MCF 10A (cell line): ENCODE data around the gene DAB1. TPM values are rescaled to one million over a fixed set of nuclear protein-coding genes. Genes with fewer than 3 reads are reported as not detected.

ENCODE experiments used
- BruUV-seq: library from RNA; stranded (reverse); fragments of 400-500 nt; replicated peaks from 2 replicates; lab custom pipeline; 2021; lab: Mats Ljungman, UMichigan
- CTCF ChIA-PET: fragments of 300-600 bp; sonication (Branson Sonifier 250); formaldehyde crosslinking; extraction: SDS; loops from one replicate; lab custom pipeline; 2021; ENCODE audit warnings: antibody characterized with exemption, inconsistent platforms; lab: Yijun Ruan, JAX
- POLR2A ChIA-PET: fragments of 300-600, 350-650 bp; sonication (Branson Sonifier 250); formaldehyde crosslinking; extraction: SDS; loops from one replicate; lab custom pipeline; 2020; ENCODE audit warnings: antibody characterized with exemption, inconsistent platforms; lab: Yijun Ruan, JAX
- DNase-seq: peaks from one replicate; pipeline ENCODE4 v3.0.0-alpha.2; 2018; ENCODE audit not compliant: unreplicated experiment
- H3K27ac Mint-ChIP-seq: one replicate; pipeline ENCODE4 v1.8.0; 2022; ENCODE audit warnings: mild to moderate bottlenecking, low read depth, mixed read lengths; ENCODE audit not compliant: unreplicated experiment
- H3K27me3 Mint-ChIP-seq: one replicate; pipeline ENCODE4 v1.8.0; 2022; ENCODE audit warnings: mixed read lengths; ENCODE audit not compliant: insufficient read depth, unreplicated experiment
- H3K36me3 Mint-ChIP-seq: one replicate; pipeline ENCODE4 v1.8.0; 2022; ENCODE audit warnings: mild to moderate bottlenecking, moderate library complexity, mixed read lengths; ENCODE audit not compliant: insufficient read depth, unreplicated experiment
- H3K4me1 Mint-ChIP-seq: one replicate; pipeline ENCODE4 v1.8.0; 2022; ENCODE audit warnings: mixed read lengths; ENCODE audit not compliant: insufficient read depth, unreplicated experiment
- H3K4me3 Mint-ChIP-seq: one replicate; pipeline ENCODE4 v1.8.0; 2022; ENCODE audit warnings: mild to moderate bottlenecking, moderate library complexity, mixed read lengths; ENCODE audit not compliant: unreplicated experiment
- H3K9me3 Mint-ChIP-seq: one replicate; pipeline ENCODE4 v1.8.0; 2022; ENCODE audit warnings: mixed read lengths; ENCODE audit not compliant: unreplicated experiment
- CTCF ChIP-seq: fragments of 200-600 bp; IDR thresholded peaks from one replicate; pipeline ENCODE4 v1.8.0; 2022; ENCODE audit warnings: antibody characterized with exemption, mild to moderate bottlenecking; ENCODE audit not compliant: unreplicated experiment
- intact Hi-C: fragments of 100-400 bp; cut with micrococcal nuclease; formaldehyde crosslinking; loops from 2 replicates; pipeline ENCODE4 v1.14.1; 2022
- total RNA-seq: library from RNA; stranded (reverse); gene quantifications from 2 replicates; pipeline ENCODE4 v1.2.3, GENCODE V29; 2022

Gene DAB1
- total RNA-seq, 1 experiment from 2014 or later = not detected

- H3K9me3 Mint-ChIP-seq = no peaks in the 10 kb centered on the region
- peaks cover 8% of the 10 kb centered on the region for H3K4me1 Mint-ChIP-seq
- peaks cover 69% of the 10 kb centered on the region for H3K27me3 Mint-ChIP-seq
- no peak overlapping the region for H3K27ac Mint-ChIP-seq
- intact Hi-C loops = loop anchor here (5.0 kb wide), 1 partner anchor 738 kb away; no protein-coding TSS in a partner anchor
- CTCF ChIA-PET = no interaction called here
- no TSS peak for BruUV-seq
- H3K4me3 Mint-ChIP-seq = no peak overlapping the region
- H3K36me3 Mint-ChIP-seq = no peaks in the 10 kb centered on the region
- DNase-seq = no peak
- POLR2A ChIA-PET = no interaction called here
- TF ChIP-seq CTCF = no peak
Observed at GRCh38 chr1:57424231-57425027, 569 bp upstream of the DAB1 start.

GRCh38 chr1:57423135-57423655, 665 bp downstream of the DAB1 start:
- intact Hi-C loops = loop anchor here (5.0 kb wide), 1 partner anchor 739 kb away; no protein-coding TSS in a partner anchor
- peak overlapping the region; percentile 60 for H3K4me3 Mint-ChIP-seq

GRCh38 chr1:57422271-57423134, 1.4 kb downstream of the DAB1 start:
- Mint-ChIP-seq H3K4me3 (peak overlapping the region; percentile 60), H3K27ac (no peak overlapping the region), H3K27me3 (peaks cover 87% of the 10 kb centered on the region), H3K4me1 (peaks cover 8% of the 10 kb centered on the region), H3K9me3 (no peaks in the 10 kb centered on the region), H3K36me3 (no peaks in the 10 kb centered on the region)
- intact Hi-C loops = loop anchor here (5.0 kb wide), 1 partner anchor 740 kb away; no protein-coding TSS in a partner anchor
- no peak for DNase-seq
- no peak for TF ChIP-seq CTCF
- ChIA-PET POLR2A (interaction anchor here (0.6 kb wide), 1 partner anchor 151 kb away, joined by 3 read pairs; no protein-coding TSS in a partner anchor), CTCF (interaction anchor here (0.6 to 0.8 kb wide), 3 partner anchors 27 to 322 kb away, joined by 3 to 6 read pairs (median 3); no protein-coding TSS in a partner anchor)
- BruUV-seq = no TSS peak

More at GRCh38 chr1:57423135-57423655, 665 bp downstream of the DAB1 start:
- DNase-seq = no peak
- Mint-ChIP-seq H3K27me3 (peaks cover 80% of the 10 kb centered on the region), H3K9me3 (no peaks in the 10 kb centered on the region), H3K27ac (no peak overlapping the region), H3K36me3 (no peaks in the 10 kb centered on the region), H3K4me1 (peaks cover 8% of the 10 kb centered on the region)
- POLR2A ChIA-PET = interaction anchor here (0.6 kb wide), 1 partner anchor 151 kb away, joined by 3 read pairs; no protein-coding TSS in a partner anchor
- CTCF ChIA-PET = interaction anchor here (0.6 to 0.7 kb wide), 2 partner anchors 183 to 323 kb away, joined by 3 to 6 read pairs; no protein-coding TSS in a partner anchor
- no TSS peak for BruUV-seq
- TF ChIP-seq CTCF = no peak
